SK-N-SH (cell line): ENCODE measurements around the gene TXNDC5. TPM values are rescaled to one million over a fixed set of nuclear protein-coding genes. Genes with fewer than 3 reads are reported as not detected.

Experiments used
- CTCF ChIA-PET: fragments of 300-600, 350-600 bp; formaldehyde crosslinking; extraction: SDS; loops from one replicate; lab custom pipeline; 2021; lab: Yijun Ruan, JAX
- POLR2A ChIA-PET: fragments of 350-600 bp; sonication (Branson Sonifier 250); formaldehyde crosslinking; extraction: SDS; loops from one replicate; lab custom pipeline; 2020; ENCODE audit warnings: antibody characterized with exemption, inconsistent platforms; lab: Yijun Ruan, JAX
- DNase-seq: peaks from one replicate; pipeline ENCODE4 v3.0.0; 2012
- H2AFZ ChIP-seq: fragments of 200-600 bp; sonication (generic); 2 replicates; pipeline ENCODE4 v1.8.1; 2016; ENCODE audit warnings: antibody characterized with exemption, mild to moderate bottlenecking, low read depth
- H3F3A ChIP-seq: fragments of 200-600 bp; sonication (generic); replicated peaks from 2 replicates; pipeline ENCODE3; 2016; ENCODE audit warnings: antibody characterized with exemption, mild to moderate bottlenecking; ENCODE audit not compliant: insufficient read depth
- H3K27ac ChIP-seq, 2 experiments: fragments of 200-500 bp in 1 of 2; fragments of 200-600 bp in 1 of 2; sonication (Bioruptor generic) in 1 of 2; sonication (generic), shearing (Covaris generic) in 1 of 2; 2 replicates each; pipeline versions ENCODE4 v1.5.1 to v1.6.1; 2014 to 2016; ENCODE audit warnings: low read depth in 2 of 2, inconsistent platforms in 1 of 2, low read length in 1 of 2, mild to moderate bottlenecking in 1 of 2, mixed read lengths in 1 of 2
- H3K27me3 ChIP-seq: fragments of 200-600 bp; sonication (generic), shearing (Covaris generic); 2 replicates; pipeline ENCODE4 v1.6.1; 2016; ENCODE audit warnings: mixed run types; ENCODE audit not compliant: insufficient read depth
- H3K36me3 ChIP-seq, 2 experiments: fragments of 200-500 bp in 1 of 2; fragments of 200-600 bp in 1 of 2; sonication (Bioruptor generic) in 1 of 2; sonication (generic) in 1 of 2; replicated peaks in 1 of 2; 2 replicates each; pipeline versions ENCODE3 to v1.5.1; 2014 to 2016; ENCODE audit warnings: low read length in 1 of 2, mild to moderate bottlenecking in 1 of 2; ENCODE audit not compliant: insufficient read depth in 2 of 2, control insufficient read depth in 1 of 2
- H3K4me1 ChIP-seq, 2 experiments: fragments of 200-500 bp in 1 of 2; fragments of 200-600 bp in 1 of 2; sonication (Bioruptor generic) in 1 of 2; sonication (generic), shearing (Covaris generic) in 1 of 2; 2 replicates each; pipeline versions ENCODE4 v1.5.1 to v1.6.1; 2014 to 2016; ENCODE audit warnings: low read depth in 1 of 2, low read length in 1 of 2, mixed run types in 1 of 2; ENCODE audit not compliant: insufficient read depth in 2 of 2, control insufficient read depth in 1 of 2
- H3K4me2 ChIP-seq: fragments of 200-600 bp; sonication (generic), shearing (Covaris generic); 2 replicates; pipeline ENCODE4 v1.6.1; 2017; ENCODE audit warnings: mixed run types
- H3K4me3 ChIP-seq, 2 experiments: fragments of 200-500 bp in 1 of 2; fragments of 200-600 bp in 1 of 2; sonication (Bioruptor generic) in 1 of 2; sonication (generic), shearing (Covaris generic) in 1 of 2; 2 replicates each; pipeline versions ENCODE4 v1.5.1 to v1.8.1; 2014 to 2016; ENCODE audit warnings: low read depth in 2 of 2, inconsistent platforms in 1 of 2, low read length in 1 of 2, mild to moderate bottlenecking in 1 of 2, mixed read lengths in 1 of 2, moderate library complexity in 1 of 2
- H3K79me2 ChIP-seq: fragments of 200-600 bp; sonication (generic); 2 replicates; pipeline ENCODE4 v1.8.1; 2017; ENCODE audit warnings: mild to moderate bottlenecking; ENCODE audit not compliant: insufficient read depth
- H3K9ac ChIP-seq: fragments of 200-600 bp; sonication (generic); 2 replicates; pipeline ENCODE4 v1.6.1; 2017; ENCODE audit warnings: mixed run types
- H3K9me2 ChIP-seq: fragments of 200-600 bp; sonication (generic); 2 replicates; pipeline ENCODE4 v1.6.1; 2017; ENCODE audit warnings: mixed run types
- H3K9me3 ChIP-seq: fragments of 200-600 bp; sonication (generic); 2 replicates; pipeline ENCODE4 v1.6.1; 2017; ENCODE audit warnings: mixed run types, mild to moderate bottlenecking, moderate library complexity
- H4K20me1 ChIP-seq: fragments of 200-600 bp; sonication (generic); 2 replicates; pipeline ENCODE4 v1.6.1; 2017; ENCODE audit warnings: mild to moderate bottlenecking, mixed run types; ENCODE audit not compliant: insufficient read depth
- EP300 ChIP-seq, 2 experiments: IDR thresholded peaks; 2 replicates each; pipeline versions ENCODE4 v1.4.0 to v1.6.1; 2012; ENCODE audit warnings: borderline replicate concordance in 1 of 2, low read depth in 1 of 2, low read length in 1 of 2
- FOSL2 ChIP-seq: IDR thresholded peaks from 2 replicates; pipeline ENCODE4 v1.4.0; 2012; ENCODE audit warnings: low read depth, mild to moderate bottlenecking, moderate library complexity, borderline replicate concordance
- GABPA ChIP-seq: IDR thresholded peaks from 2 replicates; pipeline ENCODE4 v1.4.0; 2012; ENCODE audit warnings: low read depth, mild to moderate bottlenecking
- GATA2 ChIP-seq: sonication (generic); formaldehyde crosslinking; IDR thresholded peaks from 2 replicates; pipeline ENCODE4 v1.5.0; 2020; ENCODE audit warnings: mild to moderate bottlenecking, missing genetic modification reagents
- MEF2A ChIP-seq: IDR thresholded peaks from 2 replicates; pipeline ENCODE4 v1.4.0; 2012; ENCODE audit warnings: low read depth, borderline replicate concordance
- MXI1 ChIP-seq: IDR thresholded peaks from 2 replicates; pipeline ENCODE4 v1.6.1; 2012; ENCODE audit warnings: mild to moderate bottlenecking, low read depth, low read length, improper control_type of control experiment
- NFIC ChIP-seq: IDR thresholded peaks from 2 replicates; pipeline ENCODE4 v1.4.0; 2012; ENCODE audit warnings: borderline replicate concordance
- PBX3 ChIP-seq: IDR thresholded peaks from 2 replicates; pipeline ENCODE4; 2012
- POLR2AphosphoS5 ChIP-seq: IDR thresholded peaks from 2 replicates; pipeline ENCODE4 v1.6.1; 2012; ENCODE audit warnings: low read depth, low read length
- RAD21 ChIP-seq: IDR thresholded peaks from 2 replicates; pipeline ENCODE4 v1.6.1; 2012; ENCODE audit warnings: mild to moderate bottlenecking, low read length
- RCOR1 ChIP-seq: fragments of 150-350 bp; IDR thresholded peaks from 2 replicates; pipeline ENCODE4 v1.6.1; 2017; ENCODE audit warnings: antibody characterized with exemption, low read length
- RXRA ChIP-seq: IDR thresholded peaks from 2 replicates; pipeline ENCODE4 v1.4.0; 2012; ENCODE audit warnings: low read depth, mild to moderate bottlenecking, borderline replicate concordance
- TAF1 ChIP-seq: IDR thresholded peaks from 2 replicates; pipeline ENCODE4 v1.6.1; 2012; ENCODE audit warnings: low read depth, mild to moderate bottlenecking, low read length, moderate library complexity, borderline replicate concordance
- USF1 ChIP-seq: IDR thresholded peaks from 2 replicates; pipeline ENCODE4 v1.4.0; 2012; ENCODE audit warnings: low read depth, borderline replicate concordance
- YY1 ChIP-seq: IDR thresholded peaks from 2 replicates; pipeline ENCODE4 v1.4.0; 2012; ENCODE audit warnings: low read depth, mild to moderate bottlenecking
- WGBS: methylation state at CpG from one replicate; pipeline ENCODE4 v1.1.6; 2017; ENCODE audit warnings: low lambda C conversion rate; 5-methylcytosine and 5-hydroxymethylcytosine counted together
- polyA plus RNA-seq, 3 experiments: library from polyadenylated mRNA; depleted of rRNA; stranded (reverse); fragments of >200 nt; gene quantifications; 2 replicates each; pipeline ENCODE4 v1.2.3, GENCODE V29; 2012
- TF ChIP-seq, protein P1 (sequence below): fragments of 150-350 bp; IDR thresholded peaks from 2 replicates; pipeline ENCODE4 v1.6.1; 2017; ENCODE audit warnings: antibody characterized with exemption, low read length, low read depth, borderline replicate concordance
- TF ChIP-seq, protein P2 (sequence below): fragments of 200-600 bp; sonication (generic); IDR thresholded peaks from 2 replicates; pipeline ENCODE4 v1.6.1; 2017; ENCODE audit warnings: antibody characterized with exemption, mild to moderate bottlenecking, moderate library complexity
- TF ChIP-seq, protein P3 (sequence below): IDR thresholded peaks from 2 replicates; pipeline ENCODE4 v1.4.0; 2012; ENCODE audit warnings: low read depth, borderline replicate concordance

TXNDC5 gene
- polyA plus RNA-seq, 1 of the 3 experiments (the other 2 are of a cell fraction) = 187 TPM

DNA sequence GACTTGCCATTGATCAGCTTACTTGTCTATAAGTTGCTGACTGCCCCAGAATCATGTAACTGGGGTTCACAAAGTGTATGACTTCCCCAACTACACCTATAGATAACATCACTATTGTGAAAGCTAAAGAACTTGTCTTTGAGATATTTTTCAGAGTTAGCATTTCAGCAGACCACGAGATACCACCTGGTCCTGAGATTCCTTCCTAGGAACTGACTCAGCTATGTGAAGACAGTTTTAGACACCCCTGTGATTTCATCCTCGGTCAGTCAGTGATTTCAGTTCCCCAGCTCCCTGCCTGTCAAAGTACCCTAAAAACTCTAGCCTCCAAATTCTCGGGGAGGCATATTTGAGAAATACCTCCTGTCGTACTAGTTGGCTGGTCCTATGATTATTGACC, 62.4 kb downstream of the TXNDC5 start:
- TF ChIP-seq PBX3 = no peak
- TF ChIP-seq, protein P1, sequence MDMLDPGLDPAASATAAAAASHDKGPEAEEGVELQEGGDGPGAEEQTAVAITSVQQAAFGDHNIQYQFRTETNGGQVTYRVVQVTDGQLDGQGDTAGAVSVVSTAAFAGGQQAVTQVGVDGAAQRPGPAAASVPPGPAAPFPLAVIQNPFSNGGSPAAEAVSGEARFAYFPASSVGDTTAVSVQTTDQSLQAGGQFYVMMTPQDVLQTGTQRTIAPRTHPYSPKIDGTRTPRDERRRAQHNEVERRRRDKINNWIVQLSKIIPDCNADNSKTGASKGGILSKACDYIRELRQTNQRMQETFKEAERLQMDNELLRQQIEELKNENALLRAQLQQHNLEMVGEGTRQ = no peak
- no peak for TF ChIP-seq GATA2
- TF ChIP-seq RXRA = no peak
- TF ChIP-seq NFIC = no peak
- no peak for TF ChIP-seq TAF1
- Histone ChIP-seq H3K4me1 (no peaks in the 10 kb centered on the region), H2AFZ (no peak overlapping the region), H3F3A (no peaks in the 10 kb centered on the region), H3K9me2 (no peaks in the 10 kb centered on the region), H3K79me2 (no peaks in the 10 kb centered on the region), H4K20me1 (no peaks in the 10 kb centered on the region), H3K9ac (no peak overlapping the region), H3K36me3 (no peaks in the 10 kb centered on the region), H3K4me2 (no peak overlapping the region), H3K27me3 (peaks cover 8% of the 10 kb centered on the region; the same call in 1 of the 2 replicates), H3K4me3 (no peak overlapping the region), H3K9me3 (0 out of 2 replicates have a peak, but pooled peaks cover 2% of the 10 kb centered on the region), H3K27ac (no peak overlapping the region)
- CTCF ChIA-PET = no interaction called here
- WGBS = 7% methylated on average over 4 of the region's 4 CpGs
- DNase-seq = no peak
- POLR2A ChIA-PET = no interaction called here

DNA sequence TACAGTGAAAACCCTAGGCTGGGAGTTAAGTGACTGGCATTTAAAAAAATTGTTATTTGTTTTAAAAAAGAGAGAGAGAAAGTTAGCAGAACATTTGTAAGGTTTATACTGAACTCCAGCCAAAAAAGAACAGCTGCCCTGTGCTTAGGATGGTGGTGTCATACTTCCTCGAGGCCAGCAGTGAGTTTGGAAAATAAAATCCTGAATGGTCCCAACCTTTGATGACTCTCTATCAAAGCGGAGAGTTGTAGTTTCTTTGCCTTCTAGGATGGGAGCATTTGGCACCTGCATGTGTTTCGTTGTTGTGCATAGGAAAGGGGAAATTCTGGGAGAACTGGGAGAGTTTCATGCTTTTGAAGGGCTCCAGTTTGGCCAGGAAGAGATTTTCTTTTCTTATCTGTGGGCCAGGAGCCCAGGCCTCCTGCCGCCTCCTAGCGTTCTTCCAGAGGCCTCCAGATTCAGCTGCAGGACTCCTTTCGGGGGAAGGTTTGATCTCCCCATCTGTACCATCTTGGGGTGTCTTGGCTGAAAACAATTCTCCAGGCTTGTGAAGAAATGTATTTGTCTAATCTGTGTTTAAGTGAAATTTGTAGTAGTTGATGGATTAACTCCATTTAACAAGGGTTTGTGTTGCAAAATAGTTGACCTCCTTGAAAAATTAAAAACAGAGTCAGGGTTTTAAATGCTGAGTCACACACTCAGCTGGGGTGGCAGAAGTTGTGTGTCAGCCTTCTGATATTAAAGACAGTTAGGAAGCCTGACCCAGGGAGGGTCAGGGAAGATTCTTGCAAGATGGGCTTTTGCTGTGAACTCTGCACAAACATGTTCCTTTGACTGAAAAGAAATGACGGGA, 63.4 kb downstream of the TXNDC5 start:
- ChIA-PET CTCF (no interaction called here), POLR2A (no interaction called here)
- no peak for TF ChIP-seq RAD21
- no peak for TF ChIP-seq USF1
- TF ChIP-seq MEF2A = no peak
- TF ChIP-seq GABPA = no peak
- no peak for TF ChIP-seq EP300 (IDR thresholded peaks at IDR 0.05; ENCODE audit: borderline replicate concordance in 1 of 2, low read depth in 1 of 2, low read length in 1 of 2)
- no peak for TF ChIP-seq PBX3
- TF ChIP-seq YY1 = no peak
- TF ChIP-seq, protein P2, sequence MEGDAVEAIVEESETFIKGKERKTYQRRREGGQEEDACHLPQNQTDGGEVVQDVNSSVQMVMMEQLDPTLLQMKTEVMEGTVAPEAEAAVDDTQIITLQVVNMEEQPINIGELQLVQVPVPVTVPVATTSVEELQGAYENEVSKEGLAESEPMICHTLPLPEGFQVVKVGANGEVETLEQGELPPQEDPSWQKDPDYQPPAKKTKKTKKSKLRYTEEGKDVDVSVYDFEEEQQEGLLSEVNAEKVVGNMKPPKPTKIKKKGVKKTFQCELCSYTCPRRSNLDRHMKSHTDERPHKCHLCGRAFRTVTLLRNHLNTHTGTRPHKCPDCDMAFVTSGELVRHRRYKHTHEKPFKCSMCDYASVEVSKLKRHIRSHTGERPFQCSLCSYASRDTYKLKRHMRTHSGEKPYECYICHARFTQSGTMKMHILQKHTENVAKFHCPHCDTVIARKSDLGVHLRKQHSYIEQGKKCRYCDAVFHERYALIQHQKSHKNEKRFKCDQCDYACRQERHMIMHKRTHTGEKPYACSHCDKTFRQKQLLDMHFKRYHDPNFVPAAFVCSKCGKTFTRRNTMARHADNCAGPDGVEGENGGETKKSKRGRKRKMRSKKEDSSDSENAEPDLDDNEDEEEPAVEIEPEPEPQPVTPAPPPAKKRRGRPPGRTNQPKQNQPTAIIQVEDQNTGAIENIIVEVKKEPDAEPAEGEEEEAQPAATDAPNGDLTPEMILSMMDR = no peak
- no peak for TF ChIP-seq NFIC
- TF ChIP-seq FOSL2 = no peak
- TF ChIP-seq POLR2AphosphoS5 = no peak
- TF ChIP-seq, protein P3, sequence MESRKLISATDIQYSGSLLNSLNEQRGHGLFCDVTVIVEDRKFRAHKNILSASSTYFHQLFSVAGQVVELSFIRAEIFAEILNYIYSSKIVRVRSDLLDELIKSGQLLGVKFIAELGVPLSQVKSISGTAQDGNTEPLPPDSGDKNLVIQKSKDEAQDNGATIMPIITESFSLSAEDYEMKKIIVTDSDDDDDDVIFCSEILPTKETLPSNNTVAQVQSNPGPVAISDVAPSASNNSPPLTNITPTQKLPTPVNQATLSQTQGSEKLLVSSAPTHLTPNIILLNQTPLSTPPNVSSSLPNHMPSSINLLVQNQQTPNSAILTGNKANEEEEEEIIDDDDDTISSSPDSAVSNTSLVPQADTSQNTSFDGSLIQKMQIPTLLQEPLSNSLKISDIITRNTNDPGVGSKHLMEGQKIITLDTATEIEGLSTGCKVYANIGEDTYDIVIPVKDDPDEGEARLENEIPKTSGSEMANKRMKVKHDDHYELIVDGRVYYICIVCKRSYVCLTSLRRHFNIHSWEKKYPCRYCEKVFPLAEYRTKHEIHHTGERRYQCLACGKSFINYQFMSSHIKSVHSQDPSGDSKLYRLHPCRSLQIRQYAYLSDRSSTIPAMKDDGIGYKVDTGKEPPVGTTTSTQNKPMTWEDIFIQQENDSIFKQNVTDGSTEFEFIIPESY = no peak
- no peak for TF ChIP-seq RCOR1
- TF ChIP-seq GATA2 = no peak
- no peak for TF ChIP-seq MXI1
- Histone ChIP-seq H3K27ac (no peak overlapping the region), H3F3A (no peaks in the 10 kb centered on the region), H3K9me3 (0 out of 2 replicates have a peak, but pooled peaks cover 2% of the 10 kb centered on the region), H2AFZ (no peak overlapping the region), H3K79me2 (no peaks in the 10 kb centered on the region), H3K4me1 (no peaks in the 10 kb centered on the region), H3K4me3 (no peak overlapping the region), H3K9ac (no peak overlapping the region), H3K4me2 (no peak overlapping the region), H3K9me2 (no peaks in the 10 kb centered on the region), H3K27me3 (peaks cover 8% of the 10 kb centered on the region; the same call in 1 of the 2 replicates), H3K36me3 (no peaks in the 10 kb centered on the region), H4K20me1 (no peaks in the 10 kb centered on the region)
- no peak for DNase-seq
- 45% methylated on average over 7 of the region's 7 CpGs for WGBS
